NT2/D1 (cell line): ENCODE data around the gene IBA57.

Experiments
- DNase-seq: peaks from one replicate; pipeline ENCODE4 v3.0.0-alpha.2; 2011; ENCODE audit warnings: low read depth, low spot score
- H3K27me3 ChIP-seq: 2 replicates; pipeline ENCODE4 v1.6.0; 2011; ENCODE audit warnings: mild to moderate bottlenecking; ENCODE audit not compliant: insufficient read length, insufficient read depth
- H3K36me3 ChIP-seq: 2 replicates; pipeline ENCODE4 v1.6.1; 2011; ENCODE audit warnings: mild to moderate bottlenecking, low read length, mixed read lengths; ENCODE audit not compliant: insufficient read depth, insufficient read length
- H3K4me1 ChIP-seq: 2 replicates; pipeline ENCODE4 v1.5.1; 2011; ENCODE audit not compliant: insufficient read depth, insufficient read length
- H3K4me3 ChIP-seq: 2 replicates; pipeline ENCODE4 v1.5.1; 2011; ENCODE audit warnings: low read depth; ENCODE audit not compliant: insufficient read length
- H3K9ac ChIP-seq: 2 replicates; pipeline ENCODE4 v1.6.0; 2011; ENCODE audit warnings: low read depth; ENCODE audit not compliant: insufficient read length
- H3K9me3 ChIP-seq: 2 replicates; pipeline ENCODE4 v1.5.1; 2011; ENCODE audit warnings: mild to moderate bottlenecking, low read length; ENCODE audit not compliant: insufficient read depth
- SUZ12 ChIP-seq: IDR thresholded peaks from 2 replicates; pipeline ENCODE4 v1.6.1; 2011; ENCODE audit not compliant: insufficient read length, insufficient read depth; ENCODE audit errors: extremely low read depth
- YY1 ChIP-seq: IDR thresholded peaks from 2 replicates; pipeline ENCODE4 v1.6.1; 2011; ENCODE audit not compliant: insufficient read length, insufficient read depth
- ZNF274 ChIP-seq: IDR thresholded peaks from 2 replicates; pipeline ENCODE4 v1.6.1; 2011; ENCODE audit warnings: mild to moderate bottlenecking, low read depth, low read length

IBA57 gene

DNA sequence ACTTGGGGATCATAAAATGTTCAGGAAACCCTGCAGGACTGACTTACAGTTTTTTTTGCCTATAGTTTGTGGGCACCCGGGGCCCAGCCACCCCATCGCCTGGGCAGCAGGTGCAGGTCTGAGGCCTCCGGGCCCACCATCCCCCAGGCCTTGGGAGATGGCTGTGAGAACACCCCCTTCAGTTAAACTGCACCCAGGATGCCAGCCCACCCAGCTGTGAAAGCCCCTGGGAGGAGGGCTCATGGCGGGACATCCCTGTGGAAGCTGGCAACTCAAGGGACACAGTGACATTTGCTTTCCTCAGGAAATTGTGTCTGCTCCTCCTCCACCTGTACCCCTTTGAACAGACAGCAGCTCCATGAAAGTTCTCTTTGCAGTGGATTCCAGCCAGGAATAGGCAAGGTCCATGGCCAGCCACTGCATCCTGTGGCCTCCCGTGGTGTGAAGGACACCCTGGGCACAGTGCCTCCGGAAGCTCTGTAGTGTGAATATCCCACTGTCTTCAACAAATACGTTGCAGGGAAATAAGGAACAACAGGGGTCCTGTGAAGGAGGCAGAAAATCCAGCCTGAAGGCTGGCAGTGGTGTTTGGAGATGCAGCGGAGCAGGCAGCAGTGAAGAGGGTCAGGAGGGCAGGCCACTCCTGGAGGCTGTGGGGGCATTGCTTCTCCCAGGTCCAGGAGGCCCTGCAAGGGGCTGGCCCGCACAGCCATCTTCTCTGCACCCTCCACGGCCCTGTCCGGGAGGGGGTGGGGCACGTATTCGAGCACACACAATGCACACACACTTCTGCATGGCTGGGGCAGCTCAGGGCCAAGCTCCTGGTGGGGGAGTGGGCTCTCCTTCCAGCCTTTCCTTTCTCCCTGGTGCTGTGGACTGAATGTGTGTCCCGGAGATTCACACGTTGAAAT, 40.2 kb downstream of the IBA57 start:
- Histone ChIP-seq H3K4me1 (peaks cover 24% of the 10 kb centered on the region), H3K4me3 (no peak overlapping the region), H3K36me3 (no peaks in the 10 kb centered on the region), H3K9me3 (no peaks in the 10 kb centered on the region), H3K27me3 (no peaks in the 10 kb centered on the region), H3K9ac (no peak overlapping the region)
- no peak for TF ChIP-seq SUZ12
- no peak for TF ChIP-seq YY1
- TF ChIP-seq ZNF274 = no peak
- no peak for DNase-seq

DNA sequence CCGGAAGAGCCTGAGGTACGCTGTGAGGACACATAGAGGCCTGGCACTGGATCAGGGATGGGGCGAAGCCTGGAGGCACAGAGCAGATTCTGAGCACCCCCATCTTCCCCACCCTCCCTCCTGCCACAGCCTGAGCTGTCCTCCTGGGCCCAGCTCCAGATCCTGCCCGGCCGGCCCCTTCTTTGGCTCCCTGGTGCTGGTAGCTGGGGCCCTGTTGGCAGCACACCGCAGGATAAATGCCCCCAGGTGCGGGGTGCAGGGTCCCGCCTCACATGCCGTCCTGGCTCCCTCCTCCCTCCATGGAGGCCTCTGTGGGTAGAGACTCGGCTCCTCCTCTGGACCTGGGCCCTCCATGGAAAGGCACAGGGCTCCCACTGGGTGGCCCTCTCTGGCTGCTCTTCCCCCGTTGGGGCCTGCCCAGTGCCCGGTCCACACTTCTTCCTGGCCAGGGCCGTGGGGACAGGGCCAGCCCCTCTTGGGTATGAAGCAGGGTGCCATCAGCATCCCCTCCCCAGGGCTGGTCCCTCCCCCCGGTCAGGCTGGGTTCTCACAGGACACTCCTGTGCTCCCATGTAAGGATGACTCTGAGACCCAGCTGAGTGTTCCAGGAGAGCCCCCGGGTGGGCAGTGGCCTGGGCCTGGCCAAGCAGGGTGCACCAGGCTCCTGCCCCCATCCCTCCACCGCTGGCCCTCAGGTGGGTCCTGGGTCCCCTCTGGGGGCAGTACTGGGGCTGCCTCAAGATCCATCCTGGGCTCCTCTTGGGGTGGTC, 41.2 kb downstream of the IBA57 start:
- DNase-seq = no peak
- H3K9me3 ChIP-seq = no peaks in the 10 kb centered on the region
- no peaks in the 10 kb centered on the region for H3K27me3 ChIP-seq
- peaks cover 25% of the 10 kb centered on the region for H3K4me1 ChIP-seq
- H3K4me3 ChIP-seq = no peak overlapping the region
- H3K36me3 ChIP-seq = no peaks in the 10 kb centered on the region
- TF ChIP-seq YY1 = no peak
- TF ChIP-seq ZNF274 = no peak
- no peak for TF ChIP-seq SUZ12
- no peak overlapping the region for H3K9ac ChIP-seq

DNA sequence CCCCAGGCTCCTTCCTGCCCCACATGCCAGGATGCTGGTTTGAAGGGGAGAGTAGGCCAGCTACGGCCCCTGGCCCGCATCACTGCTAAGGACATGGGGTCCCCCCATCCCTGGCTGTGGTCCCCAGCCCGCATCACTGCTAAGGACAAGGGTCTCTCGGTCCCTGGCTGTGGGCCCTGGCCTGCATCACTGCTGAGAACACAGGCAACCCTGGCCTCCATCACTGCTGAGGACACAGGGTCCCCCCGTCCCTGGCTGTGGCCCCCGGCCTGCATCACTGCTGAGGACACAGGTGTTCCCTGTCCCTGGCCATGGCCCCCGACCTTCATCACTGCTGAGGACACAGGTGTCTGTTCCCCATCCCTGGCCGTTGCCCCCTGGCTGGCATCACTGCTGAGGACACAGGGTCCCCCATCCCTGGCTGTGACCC, 41.8 kb downstream of the IBA57 start:
- Histone ChIP-seq H3K36me3 (no peaks in the 10 kb centered on the region), H3K9me3 (no peaks in the 10 kb centered on the region), H3K4me3 (no peak overlapping the region), H3K4me1 (peaks cover 25% of the 10 kb centered on the region), H3K27me3 (no peaks in the 10 kb centered on the region), H3K9ac (no peak overlapping the region)
- TF ChIP-seq ZNF274 (no peak), SUZ12 (no peak), YY1 (no peak)
- no peak for DNase-seq

DNA sequence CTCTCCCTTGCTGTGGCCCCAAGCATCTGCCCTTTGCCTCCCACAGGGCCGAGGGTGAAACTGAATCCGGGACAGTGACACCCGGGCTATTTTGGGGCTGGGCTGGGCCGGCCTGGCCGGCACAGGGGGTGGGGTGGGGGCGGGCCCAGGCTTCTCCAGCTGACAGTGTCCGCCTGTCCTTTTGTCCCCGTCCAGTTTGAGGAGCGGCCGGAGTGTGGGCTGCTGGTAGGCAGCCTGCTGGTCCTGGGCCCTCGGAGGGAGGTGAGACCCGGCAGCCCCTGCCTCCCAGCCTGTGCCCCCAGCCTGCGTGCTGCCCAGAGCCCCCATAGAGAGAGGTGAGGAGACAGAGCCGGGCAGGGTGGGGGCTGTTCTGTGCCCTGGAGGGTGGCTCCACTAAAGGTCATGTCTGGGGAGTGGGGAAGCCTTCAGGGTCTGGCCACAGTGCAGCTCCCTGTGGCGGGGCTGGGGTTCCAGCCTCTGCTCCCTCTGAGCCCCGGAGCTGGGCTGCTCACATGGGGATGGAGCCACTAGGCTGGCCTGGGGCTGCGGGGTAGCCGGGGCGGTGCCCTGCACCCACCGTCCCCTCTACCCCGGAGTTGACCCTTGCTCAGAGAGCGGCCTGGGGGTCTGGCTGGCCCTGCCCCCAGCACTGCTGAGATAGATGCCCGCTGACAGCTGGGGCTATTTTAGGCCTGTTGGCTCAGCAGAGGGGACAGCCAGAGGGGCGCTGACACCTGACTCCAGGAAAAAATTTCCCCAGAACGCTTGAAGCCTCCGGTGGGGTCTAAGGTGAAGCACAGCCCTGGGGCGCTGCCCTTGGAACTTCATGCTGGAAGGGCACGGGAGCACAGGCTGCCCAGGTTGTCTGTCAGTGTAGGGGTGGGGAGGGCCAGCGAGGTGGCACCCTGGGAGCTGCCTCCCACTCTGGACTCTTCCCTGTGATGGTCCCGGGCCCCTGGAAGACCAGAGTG, 42.5 kb downstream of the IBA57 start, which contains the start of gene OBSCN:
OBSCN (plus strand) TSS at position 194 of the 971 bp plus-strand sequence. CDS start 3,740 bp downstream, outside the sequence.
- TF ChIP-seq YY1 (no peak), ZNF274 (no peak), SUZ12 (no peak)
- H3K36me3 ChIP-seq = no peaks in the 10 kb centered on the region
- H3K4me1 ChIP-seq = peaks cover 25% of the 10 kb centered on the region
- H3K9me3 ChIP-seq = no peaks in the 10 kb centered on the region
- DNase-seq = no peak
- no peaks in the 10 kb centered on the region for H3K27me3 ChIP-seq
- H3K9ac ChIP-seq = peak within 1 kb of the TSS; percentile 58
- H3K4me3 ChIP-seq = no peak within 1 kb of the TSS

DNA sequence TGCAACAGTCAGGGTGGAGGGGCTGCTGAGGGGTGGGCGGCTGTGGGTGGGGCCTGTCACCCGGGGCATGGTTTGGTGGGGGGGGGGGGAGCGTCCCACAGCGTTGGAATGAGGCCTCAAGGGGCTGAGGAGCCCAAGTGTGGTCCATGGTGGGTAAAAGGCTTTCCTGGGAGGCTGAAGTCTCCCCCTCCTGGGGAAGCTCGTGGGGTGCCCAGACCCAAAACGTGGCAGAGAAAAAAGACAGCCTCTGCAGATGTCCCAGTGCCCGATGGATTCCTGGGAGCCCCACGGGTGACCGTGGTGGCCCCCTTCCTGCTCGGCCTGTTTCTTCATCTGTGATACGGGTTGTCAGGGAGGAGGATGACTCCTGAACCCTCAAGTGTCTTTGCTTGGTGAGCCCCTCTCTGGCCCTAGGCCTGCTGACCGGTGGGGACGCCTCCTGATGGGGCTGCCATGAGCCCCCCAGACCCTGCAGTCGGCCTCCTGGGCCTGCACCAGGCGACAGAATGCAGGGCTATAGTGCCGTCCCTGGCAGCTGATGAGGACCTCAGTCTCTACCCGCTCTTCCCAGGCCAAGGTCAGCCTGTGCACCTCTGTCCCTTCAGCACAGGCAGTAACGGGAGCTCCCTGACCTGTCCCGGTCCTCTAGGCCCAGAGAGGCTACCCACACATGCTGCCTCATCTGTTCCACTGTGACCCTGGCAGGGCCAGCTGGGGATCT, 43.4 kb downstream of the IBA57 start:
- Histone ChIP-seq H3K4me1 (peaks cover 25% of the 10 kb centered on the region), H3K4me3 (no peak overlapping the region), H3K36me3 (no peaks in the 10 kb centered on the region), H3K9ac (no peak overlapping the region), H3K9me3 (no peaks in the 10 kb centered on the region), H3K27me3 (no peaks in the 10 kb centered on the region)
- no peak for DNase-seq
- TF ChIP-seq SUZ12 = no peak
- no peak for TF ChIP-seq ZNF274
- TF ChIP-seq YY1 = no peak

DNA sequence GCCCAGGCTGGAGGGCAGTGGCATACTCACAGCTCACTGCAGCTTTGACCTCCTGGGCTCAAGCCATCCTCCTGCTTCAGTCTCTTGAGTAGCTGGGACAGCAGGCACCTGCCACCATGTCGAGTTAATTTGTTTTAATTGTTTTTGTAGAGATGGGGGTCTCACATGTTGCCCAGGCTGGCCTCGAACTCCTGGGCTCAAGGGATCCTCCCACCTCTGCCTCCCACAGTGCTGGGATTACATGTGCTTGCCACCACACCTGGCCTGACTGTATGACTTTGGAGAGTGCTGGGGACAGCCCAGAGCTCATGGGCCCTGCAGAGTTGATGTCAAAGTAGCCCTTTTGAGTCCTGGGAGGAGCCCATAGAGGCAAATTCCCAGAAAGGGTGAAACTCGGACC, 44.1 kb downstream of the IBA57 start:
- no peak overlapping the region for H3K4me3 ChIP-seq
- no peaks in the 10 kb centered on the region for H3K9me3 ChIP-seq
- no peaks in the 10 kb centered on the region for H3K27me3 ChIP-seq
- H3K9ac ChIP-seq = peak overlapping the region; percentile 10
- TF ChIP-seq YY1 (no peak), SUZ12 (no peak), ZNF274 (no peak)
- no peak for DNase-seq
- H3K36me3 ChIP-seq = peaks cover 5% of the 10 kb centered on the region
- peaks cover 30% of the 10 kb centered on the region for H3K4me1 ChIP-seq
